HL-60 (cell line): ENCODE results near the gene IRF8.

Source experiments
- CTCF ChIP-seq: IDR thresholded peaks from one replicate; pipeline ENCODE4 v1.5.1; 2011; ENCODE audit warnings: low read length, control low read depth, inconsistent platforms; ENCODE audit not compliant: insufficient read depth
- GABPA ChIP-seq: IDR thresholded peaks from 2 replicates; pipeline ENCODE4 v1.6.1; 2012; ENCODE audit warnings: low read depth
- POLR2AphosphoS5 ChIP-seq: IDR thresholded peaks from 2 replicates; pipeline ENCODE4 v1.6.1; 2012; ENCODE audit warnings: low read depth
- REST ChIP-seq: IDR thresholded peaks from 2 replicates; pipeline ENCODE4 v1.6.1; 2012; ENCODE audit warnings: low read depth; ENCODE audit not compliant: insufficient replicate concordance
- SPI1 ChIP-seq: IDR thresholded peaks from 2 replicates; pipeline ENCODE4 v1.6.1; 2012; ENCODE audit warnings: low read depth, mild to moderate bottlenecking, borderline replicate concordance

GRCh38 chr16:85858984-85859817 lies 39.8 kb upstream of the IRF8 start:
- TF ChIP-seq REST (no peak), CTCF (no peak), GABPA (no peak), POLR2AphosphoS5 (no peak), SPI1 (no peak)
